ENCODE measurements around the gene CSHL1. TPM values are rescaled to one million over a fixed set of nuclear protein-coding genes. Genes with fewer than 3 reads are reported as not detected.
"Not testable (repeated sequence)": the region's sequence is repeated elsewhere in the genome, so short reads cannot be mapped to it uniquely, and the experiment has no call there.

CSHL1 gene
- polyA plus RNA-seq, 4 donors = not detected

GRCh38 chr17:63866625-63867024, 44.4 kb downstream of the CSHL1 start:
- not testable (repeated sequence) for H3K36me3 ChIP-seq (ENCODE audit: control insufficient read depth in 3 of 3, insufficient read depth in 2 of 3, low read depth in 1 of 3, low read length in 3 of 3); H3K9me3 ChIP-seq (ENCODE audit: control insufficient read depth in 2 of 2, insufficient read depth in 1 of 2, low read depth in 1 of 2, low read length in 1 of 2); H3K4me1 ChIP-seq (ENCODE audit: control insufficient read depth in 3 of 3, insufficient read depth in 2 of 3, low read depth in 1 of 3, low read length in 2 of 3); H3K27me3 ChIP-seq (ENCODE audit: control insufficient read depth in 3 of 3, insufficient read depth in 3 of 3, low read length in 3 of 3); FAIRE-seq; H3K4me3 ChIP-seq (ENCODE audit: low read depth in 1 of 3, low read length in 3 of 3); H3K27ac ChIP-seq (ENCODE audit: low read depth in 1 of 3, low read length in 2 of 3); DNase-seq
- WGBS, 3 donors = 61 to 76% (median 76%) methylated on average over 5 to 7 of the region's 7 CpGs

Other genes starting within 250 kb of the CSHL1 start
- gene LIMD2, start 211.1 kb downstream of the CSHL1 start, polyA plus RNA-seq = 10 to 100 TPM in 3 of 4 donors, 1 to 10 TPM in 1; 2.0 to 14.7 (median 12.5) TPM
- 10 to 100 TPM in 3 of 4 donors, 1 to 10 TPM in 1; 8.1 to 35.2 (median 13.3) TPM for gene STRADA, start 169.5 kb downstream of the CSHL1 start, polyA plus RNA-seq
- 100 to 1,000 TPM in 1 of 4 donors, 10 to 100 TPM in 3; 19.5 to 113 (median 60.1) TPM for gene CCDC47, start 137.7 kb downstream of the CSHL1 start, polyA plus RNA-seq
- gene DDX42, start 137.1 kb downstream of the CSHL1 start, polyA plus RNA-seq = 100 to 1,000 TPM in 1 of 4 donors, 10 to 100 TPM in 3; 43.5 to 128 (median 51.6) TPM
- 100 to 1,000 TPM; 104 to 180 (median 144) TPM for gene PSMC5, start 83.8 kb downstream of the CSHL1 start, polyA plus RNA-seq
- 10 to 100 TPM; 13.9 to 45.5 (median 19.7) TPM for gene FTSJ3, start 83.6 kb downstream of the CSHL1 start, polyA plus RNA-seq
- 10 to 100 TPM; 44.0 to 95.3 (median 60.8) TPM for gene SMARCD2, start 68.6 kb downstream of the CSHL1 start, polyA plus RNA-seq
- under 1 TPM in 1 of 4 donors, not detected in 3; 0.32 TPM for gene CSH2, start 37.6 kb downstream of the CSHL1 start, polyA plus RNA-seq
- not detected for gene GH2, start 29.3 kb downstream of the CSHL1 start, polyA plus RNA-seq
- gene CSH1, start 14.7 kb downstream of the CSHL1 start, polyA plus RNA-seq = under 1 TPM in 1 of 4 donors, not detected in 3; 0.16 TPM
- under 1 TPM in 1 of 4 donors, not detected in 3; 0.06 TPM for gene GH1, start 7.6 kb upstream of the CSHL1 start, polyA plus RNA-seq
- gene CD79B, start 21.1 kb upstream of the CSHL1 start, polyA plus RNA-seq = 1 to 10 TPM in 3 of 4 donors, under 1 TPM in 1; 0.45 to 8.7 (median 3.1) TPM
- gene SCN4A, start 61.7 kb upstream of the CSHL1 start, polyA plus RNA-seq = under 1 TPM in 2 of 4 donors, not detected in 2; 0.38 to 0.46 TPM
- gene PRR29, start 87.1 kb upstream of the CSHL1 start, polyA plus RNA-seq = 1 to 10 TPM in 1 of 4 donors, under 1 TPM in 1, not detected in 2; 0.16 to 1.1 TPM
- gene ICAM2, start 109.4 kb upstream of the CSHL1 start, polyA plus RNA-seq = 10 to 100 TPM in 3 of 4 donors, 1 to 10 TPM in 1; 4.5 to 40.1 (median 12.4) TPM
- 10 to 100 TPM in 2 of 4 donors, 1 to 10 TPM in 2; 2.2 to 11.3 (median 6.5) TPM for gene ERN1, start 218.9 kb upstream of the CSHL1 start, polyA plus RNA-seq